Activated CD8-positive, alpha-beta memory T cell treated with anti-CD3 and anti-CD28 coated beads, Interleukin-2, amount 50 U/mL, for 48 hours (primary cell): ENCODE data around the gene LRSAM1.

Source experiments
- DNase-seq: peaks from one replicate; pipeline ENCODE4 v3.0.0-alpha.2; 2020

LRSAM1 gene

GRCh38 chr9:127519301-127520166 is 68.2 kb downstream of the LRSAM1 start:
- DNase-seq: peak; percentile 62

GRCh38 chr9:127520941-127521918 is 69.9 kb downstream of the LRSAM1 start:
- DNase-seq: no peak

- no peak for DNase-seq
Observed at GRCh38 chr9:127521919-127522304, 70.6 kb downstream of the LRSAM1 start.

DNA sequence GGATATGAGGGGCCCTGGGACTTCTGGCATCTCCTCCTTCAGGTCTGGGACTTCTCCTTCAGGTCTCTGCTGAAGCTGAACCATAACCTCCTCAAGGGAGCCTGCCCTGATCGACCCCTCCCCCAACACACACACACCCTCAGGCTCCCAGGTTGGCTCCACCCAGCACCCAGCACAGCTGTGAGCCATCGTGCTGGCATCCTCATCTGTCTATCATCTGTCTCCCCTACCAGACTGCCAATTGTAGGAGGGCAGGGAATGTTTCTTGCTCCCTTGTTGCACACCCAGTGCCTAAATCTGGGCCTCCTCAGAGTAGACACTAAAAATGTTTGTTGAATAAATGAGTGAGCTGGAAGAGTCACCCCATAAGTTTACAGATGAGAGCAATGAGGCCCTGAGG is 71.4 kb downstream of the LRSAM1 start:
- no peak for DNase-seq

DNA sequence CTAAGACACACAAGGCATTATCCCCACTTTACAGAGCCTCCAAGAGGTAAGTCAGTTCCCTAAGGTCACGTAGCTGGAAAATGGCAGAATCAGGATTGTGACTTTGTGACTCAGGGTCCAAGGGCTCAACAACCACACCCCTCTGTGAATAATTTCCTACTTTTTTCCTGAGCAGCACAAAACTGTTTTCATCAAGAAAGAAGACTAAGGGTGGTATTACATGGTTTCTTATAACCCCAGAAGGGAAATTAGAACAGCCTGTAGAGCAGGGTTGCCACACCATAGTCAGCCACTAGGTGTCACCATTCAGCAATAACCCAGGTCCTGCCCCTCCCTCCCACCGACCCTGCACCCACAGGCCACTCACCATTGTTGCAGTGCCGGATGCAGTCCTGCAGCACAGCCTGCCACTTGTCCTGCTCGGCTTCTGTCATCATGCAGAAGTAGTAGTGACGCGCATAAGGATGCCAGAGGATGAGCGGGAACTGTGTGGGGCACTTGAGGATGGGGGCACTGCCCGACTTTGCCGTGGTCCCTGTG is 72.1 kb downstream of the LRSAM1 start:
- peak; percentile 72 for DNase-seq

GRCh38 chr9:127524373-127524772 is 73.1 kb downstream of the LRSAM1 start:
- DNase-seq: no peak

GRCh38 chr9:127525401-127526188 is 74.3 kb downstream of the LRSAM1 start:
- no peak for DNase-seq

GRCh38 chr9:127526655-127527559 is 75.6 kb downstream of the LRSAM1 start:
- no peak for DNase-seq

DNA sequence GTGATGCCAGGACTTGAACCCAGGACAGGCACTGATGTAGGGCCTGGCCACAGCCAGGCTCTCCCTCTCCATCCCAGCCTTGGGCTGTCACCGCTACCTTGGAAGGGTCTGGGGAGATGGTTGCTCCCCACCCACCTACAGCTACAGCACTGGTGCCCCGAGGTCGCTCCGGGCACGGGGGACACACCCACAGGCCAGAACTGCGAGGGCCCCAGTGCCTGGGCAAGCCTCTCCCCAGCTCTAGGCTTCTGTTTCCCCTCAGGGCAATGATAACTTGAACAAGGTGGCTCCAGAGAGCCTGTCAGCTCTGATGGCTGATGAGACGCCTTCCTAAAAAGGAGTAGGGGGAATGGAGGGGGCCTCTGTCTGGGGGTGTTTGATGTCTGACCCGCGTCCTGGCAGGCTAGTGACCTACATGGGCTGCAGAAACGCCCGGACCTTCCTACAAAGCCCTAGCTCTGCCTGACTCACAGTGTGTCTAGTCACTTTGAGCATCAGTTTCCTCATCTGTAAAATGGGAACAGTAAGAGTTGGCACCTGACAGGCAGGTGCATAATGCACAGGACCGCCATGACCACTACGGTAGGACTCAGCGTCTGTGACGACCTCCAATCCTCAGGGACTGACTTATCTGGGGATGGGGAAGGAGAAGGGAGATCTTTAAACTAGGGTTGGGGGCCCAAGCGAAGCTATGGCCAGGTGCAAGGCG is 76.4 kb downstream of the LRSAM1 start:
- no peak for DNase-seq

DNA sequence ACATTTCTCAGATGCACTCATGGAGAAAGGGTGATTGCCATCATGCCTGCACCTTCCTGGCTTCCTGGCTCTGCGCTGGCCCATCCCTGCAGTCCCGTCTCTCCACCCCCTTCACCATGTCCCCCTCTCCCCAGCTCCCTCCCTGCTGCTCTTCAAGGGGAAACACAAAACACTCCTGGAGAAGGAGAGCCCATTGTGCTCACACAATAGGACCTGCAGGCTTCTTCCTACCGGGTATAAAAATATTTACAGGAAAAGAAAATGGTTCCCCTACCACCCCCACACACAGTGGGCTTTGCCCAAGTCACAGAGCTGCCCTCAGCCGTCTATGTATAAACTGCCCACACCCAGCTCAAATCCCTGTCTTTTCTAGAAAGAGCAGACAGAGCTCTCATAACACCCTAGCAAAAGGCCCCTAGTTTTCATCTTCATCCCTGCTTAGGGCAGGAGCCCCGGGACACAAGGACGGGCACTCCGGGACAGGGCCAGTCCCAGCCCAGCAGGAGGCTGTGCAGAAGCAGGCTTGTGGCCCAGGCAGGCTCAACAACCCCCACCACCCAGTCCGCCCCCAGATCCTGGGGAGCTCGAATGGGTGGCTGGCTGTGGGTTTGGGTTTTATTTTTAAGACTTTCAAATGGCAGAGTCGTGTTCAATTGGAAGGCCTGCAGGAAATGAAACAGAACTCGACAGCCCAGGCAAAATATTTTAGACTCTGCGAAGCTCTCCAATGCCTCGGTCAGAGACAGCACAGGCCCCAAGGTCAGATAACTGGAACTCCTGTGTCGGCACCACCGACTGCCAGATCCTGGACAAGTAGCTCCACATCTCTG is 77.3 kb downstream of the LRSAM1 start:
- DNase-seq: no peak

DNA sequence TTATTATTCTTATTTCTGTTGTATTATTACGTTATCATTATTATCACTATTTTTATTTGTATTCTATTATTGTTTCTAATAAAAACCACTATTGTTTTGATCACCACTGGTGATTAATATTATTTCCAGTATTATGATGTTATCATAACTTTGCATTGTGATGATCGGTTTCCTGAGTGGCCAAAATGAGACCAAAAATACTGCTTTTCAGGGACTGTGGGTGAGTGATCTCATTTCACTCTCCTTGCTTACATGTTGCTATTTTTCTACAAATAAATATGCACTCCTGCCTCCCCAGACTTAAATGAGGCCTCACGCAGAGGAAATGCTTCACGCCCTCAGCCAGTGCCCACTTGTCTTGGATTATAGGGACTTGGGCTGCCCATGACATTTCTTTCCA is 78.4 kb downstream of the LRSAM1 start:
- no peak for DNase-seq

DNA sequence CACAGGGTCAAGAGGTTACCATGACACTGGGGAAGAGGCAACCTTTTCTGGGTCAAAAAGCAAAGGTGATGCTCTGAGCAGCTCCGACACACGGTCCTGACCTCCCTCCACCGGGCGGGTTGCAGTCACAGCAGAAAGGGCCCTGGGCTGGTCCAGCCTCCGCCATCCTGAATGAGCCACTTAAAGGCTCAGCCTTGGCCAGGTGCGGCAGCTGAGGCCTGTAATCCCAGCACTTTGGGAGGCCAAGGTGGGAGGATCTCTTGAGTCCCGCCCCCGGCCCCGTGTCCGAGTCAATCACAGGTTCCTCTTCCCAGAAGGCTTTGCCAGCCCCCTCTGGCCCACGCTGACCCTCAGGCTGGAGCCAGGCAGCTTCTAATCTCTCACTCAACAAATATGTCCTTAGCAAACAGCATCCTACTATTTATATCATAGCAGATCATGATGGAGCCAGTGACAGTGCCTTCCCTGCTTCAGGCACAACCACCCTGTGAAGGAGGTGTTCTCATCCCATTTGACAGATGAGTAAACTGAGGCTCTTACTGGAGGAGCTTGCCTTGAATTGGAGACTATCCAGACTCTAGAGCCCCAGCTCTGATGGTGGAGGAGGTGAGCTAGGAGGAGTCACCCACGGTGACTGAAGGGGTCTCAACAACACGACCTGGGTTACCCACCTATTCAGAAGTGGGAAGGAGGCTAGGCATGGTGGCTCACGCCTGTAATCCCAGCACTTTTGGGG is 79.1 kb downstream of the LRSAM1 start:
- DNase-seq: no peak

DNA sequence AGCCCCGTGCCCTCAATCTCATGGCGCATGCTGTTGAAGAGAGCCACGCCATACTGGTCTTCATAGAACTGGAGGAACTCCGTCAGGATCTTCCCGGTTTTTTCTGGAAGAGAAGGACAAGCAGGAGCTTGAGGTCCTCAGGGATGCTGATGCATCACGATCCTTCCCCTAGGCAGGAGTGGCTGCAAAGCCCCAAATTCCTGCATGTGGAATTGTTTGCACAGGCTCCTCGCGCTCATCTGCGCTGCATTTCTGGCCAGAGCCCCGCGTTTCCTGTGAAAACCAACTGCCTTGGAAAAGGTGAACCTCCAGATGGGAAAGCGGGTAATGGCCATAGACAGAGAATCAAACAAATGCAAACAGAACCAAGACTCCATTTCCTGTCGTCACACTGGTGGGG is 80.4 kb downstream of the LRSAM1 start:
- no peak for DNase-seq

- DNase-seq: no peak
Observed at GRCh38 chr9:127534250-127534906, 83.1 kb downstream of the LRSAM1 start.

DNA sequence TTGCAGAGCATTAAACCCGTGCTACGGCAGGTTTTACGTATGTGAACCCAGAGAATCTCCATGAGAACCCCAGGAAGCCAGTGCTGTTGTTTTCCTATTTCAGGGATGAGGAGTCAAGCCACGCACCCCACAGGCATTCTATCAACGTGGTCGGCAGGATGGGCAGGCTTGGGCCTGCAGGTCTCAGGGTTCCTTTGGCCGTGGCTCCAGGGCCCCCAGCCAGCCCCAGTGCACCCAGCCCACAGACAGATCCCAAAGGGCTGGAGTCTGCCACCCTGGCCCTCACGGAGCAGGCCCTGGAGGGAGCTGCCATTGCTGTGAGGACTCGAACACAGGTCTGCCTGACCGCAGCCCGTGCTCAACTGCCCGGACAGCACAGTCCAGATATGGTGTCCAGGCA is 83.6 kb downstream of the LRSAM1 start:
- no peak for DNase-seq

GRCh38 chr9:127535396-127535795 is 84.1 kb downstream of the LRSAM1 start:
- DNase-seq: no peak

- DNase-seq: no peak
Observed at GRCh38 chr9:127535834-127536233, 84.5 kb downstream of the LRSAM1 start.

- no peak for DNase-seq
Observed at GRCh38 chr9:127536499-127536898, 85.2 kb downstream of the LRSAM1 start.

DNA sequence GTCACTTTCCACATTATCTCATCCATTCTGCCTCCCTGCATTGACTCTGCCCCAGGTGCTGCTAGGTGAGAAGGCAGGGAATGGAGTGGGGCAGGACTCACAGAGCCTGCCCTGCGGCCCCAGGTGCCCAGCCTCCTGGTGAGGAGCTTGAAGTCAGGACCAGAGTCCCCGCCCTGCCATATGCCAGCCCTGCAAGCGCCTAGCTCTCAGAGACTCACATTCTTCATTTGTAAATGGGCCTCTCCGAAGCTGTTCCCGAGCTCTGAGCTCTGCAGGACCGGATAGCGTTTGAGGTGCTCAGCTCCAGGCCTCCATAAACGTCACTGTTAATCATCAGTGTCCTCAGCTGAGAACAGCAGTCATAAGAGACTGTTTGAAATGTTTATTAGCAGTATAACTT is 85.7 kb downstream of the LRSAM1 start:
- DNase-seq: no peak
